Breast epithelium (tissue), 3 donors: Measurements from ENCODE around the gene WDPCP.

Experiments
- CTCF ChIP-seq, 3 donors: fragments of 450-650 bp; IDR thresholded peaks; one replicate each; pipeline ENCODE4 v1.5.1; 2016 to 2017; ENCODE audit warnings: antibody characterized with exemption in 3 of 3, mild to moderate bottlenecking in 3 of 3, moderate library complexity in 3 of 3
- POLR2A ChIP-seq: fragments of 450-650 bp; IDR thresholded peaks from one replicate; pipeline ENCODE4 v1.6.1; 2016; ENCODE audit warnings: antibody characterized with exemption, mild to moderate bottlenecking, moderate library complexity

GRCh38 chr2:63446658-63447057 lies 141.6 kb downstream of the WDPCP start:
- TF ChIP-seq POLR2A (no peak), CTCF (IDR thresholded peaks at IDR 0.05) (no peak)
